Measurements from ENCODE around the gene NR2E1.

The NR2E1 gene

GRCh38 chr6:108165714-108166663, at the start of gene NR2E1:
Gene NR2E1 (plus strand): TSS chr6:108166022. CDS start chr6:108166766, 744 bp downstream.
- TF ChIP-seq CTCF (IDR thresholded peaks at IDR 0.05): no peak
- TF ChIP-seq ZFX (IDR thresholded peaks at IDR 0.05; ENCODE audit: borderline replicate concordance): no peak

GRCh38 chr6:108116546-108117426, 49.0 kb upstream of the NR2E1 start:
- H3K27ac ChIP-seq: no peak overlapping the region
- no peak for TF ChIP-seq ZFX (IDR thresholded peaks at IDR 0.05; ENCODE audit: borderline replicate concordance)
- TF ChIP-seq CTCF (IDR thresholded peaks at IDR 0.05): no peak

More at GRCh38 chr6:108165714-108166663, at the start of gene NR2E1:
- no peak within 1 kb of the TSS for H3K27ac ChIP-seq

GRCh38 chr6:108117427-108118358, 48.1 kb upstream of the NR2E1 start:
- H3K27ac ChIP-seq: no peak overlapping the region
- TF ChIP-seq CTCF (IDR thresholded peaks at IDR 0.05) (no peak; the same call in 1 of the 2 replicates), ZFX (IDR thresholded peaks at IDR 0.05; ENCODE audit: borderline replicate concordance) (no peak)

- no peak overlapping the region for H3K27ac ChIP-seq
- TF ChIP-seq CTCF (IDR thresholded peaks at IDR 0.05) (no peak), ZFX (IDR thresholded peaks at IDR 0.05; ENCODE audit: borderline replicate concordance) (no peak)
Observed at GRCh38 chr6:108118359-108118724, 47.5 kb upstream of the NR2E1 start.

GRCh38 chr6:108118810-108119768, 46.7 kb upstream of the NR2E1 start:
- TF ChIP-seq ZFX (IDR thresholded peaks at IDR 0.05; ENCODE audit: borderline replicate concordance) (no peak), CTCF (IDR thresholded peaks at IDR 0.05) (no peak)
- no peak overlapping the region for H3K27ac ChIP-seq

- H3K27ac ChIP-seq: no peak overlapping the region
- TF ChIP-seq ZFX (IDR thresholded peaks at IDR 0.05; ENCODE audit: borderline replicate concordance): no peak
- no peak for TF ChIP-seq CTCF (IDR thresholded peaks at IDR 0.05)
Observed at GRCh38 chr6:108119769-108120141, 46.1 kb upstream of the NR2E1 start.

Measured in 22Rv1 (cell line).